A673 (cell line): ENCODE results near the gene INPP4B.

Source experiments
- CTCF ChIP-seq: fragments of 300-800, 200-600 bp; sonication (generic); conservative IDR thresholded peaks from 2 replicates; pipeline ENCODE4 v1.5.1; 2017; ENCODE audit warnings: low read depth, mild to moderate bottlenecking, antibody characterized with exemption, low read length, moderate library complexity, mixed read lengths
- EZH2 ChIP-seq: fragments of 200-600 bp; sonication (generic); IDR thresholded peaks from 2 replicates; pipeline ENCODE4 v1.6.1; 2017; ENCODE audit warnings: borderline replicate concordance, low read depth, mild to moderate bottlenecking, mixed read lengths, antibody characterized with exemption, low read length; ENCODE audit not compliant: poor library complexity, severe bottlenecking

GRCh38 chr4:141977433-141977832 lies 868.7 kb downstream of the INPP4B start:
- TF ChIP-seq CTCF (no peak), EZH2 (no peak)
